PFSK-1 (cell line): Measurements from ENCODE around the gene TRA2B.

Experiments used
- FOXP2 ChIP-seq: optimal IDR thresholded peaks from 2 replicates; pipeline ENCODE3; 2011; ENCODE audit warnings: borderline replicate concordance, control low read depth, inconsistent platforms; ENCODE audit not compliant: insufficient read depth; ENCODE audit errors: extremely low read length, extremely low read depth
- POLR2AphosphoS5 ChIP-seq: IDR thresholded peaks from 2 replicates; pipeline ENCODE4 v1.6.1; 2012; ENCODE audit warnings: low read depth, mild to moderate bottlenecking, control low read depth, low read length, moderate library complexity
- REST ChIP-seq, 2 experiments: IDR thresholded peaks; 2 replicates each; pipeline versions ENCODE4 v1.6.1 to v1.8.0; 2011 to 2012; ENCODE audit warnings: low read depth in 2 of 2, low read length in 2 of 2, control low read depth in 1 of 2, inconsistent platforms in 1 of 2, mild to moderate bottlenecking in 1 of 2, moderate library complexity in 1 of 2; ENCODE audit not compliant: insufficient read depth in 1 of 2
- SIN3A ChIP-seq: IDR thresholded peaks from 2 replicates; pipeline ENCODE4 v1.6.1; 2012; ENCODE audit warnings: mild to moderate bottlenecking, low read length, moderate library complexity, borderline replicate concordance; ENCODE audit not compliant: insufficient read depth
- TAF1 ChIP-seq: IDR thresholded peaks from 2 replicates; pipeline ENCODE4 v1.6.1; 2012; ENCODE audit warnings: low read length, control low read depth, borderline replicate concordance; ENCODE audit not compliant: insufficient read depth

DNA sequence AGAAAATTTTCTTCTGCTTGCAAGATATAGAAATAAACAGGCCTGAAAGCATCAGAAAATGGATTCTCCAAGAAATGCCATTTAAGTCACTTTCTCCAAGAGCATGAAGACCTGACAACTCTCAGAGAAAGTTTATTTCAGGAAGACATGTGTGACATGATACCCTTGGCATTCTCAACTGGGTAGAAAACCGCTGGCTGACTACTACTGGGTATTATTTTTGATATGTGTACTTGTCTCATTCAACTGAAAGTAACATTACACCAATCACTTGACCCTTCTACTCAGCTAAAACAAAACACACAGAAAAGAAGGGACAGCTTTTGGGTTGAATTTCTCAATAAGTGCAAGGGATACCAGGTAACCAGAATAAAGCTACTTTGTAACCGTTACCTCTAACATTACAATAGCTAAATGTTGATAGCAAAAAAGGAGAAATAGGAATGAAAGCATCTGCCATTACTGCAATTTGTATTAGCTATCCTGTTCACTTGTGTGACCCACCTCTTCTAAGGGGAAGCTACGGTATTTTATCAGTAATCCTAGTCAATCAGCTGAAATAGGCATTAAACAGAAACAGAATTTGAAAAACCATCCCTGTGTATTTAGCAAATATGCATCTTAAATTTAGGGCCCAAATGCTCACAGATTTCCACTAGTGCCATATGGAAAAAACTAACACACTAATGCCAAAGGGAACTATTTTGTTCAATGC, 7.3 kb downstream of the TRA2B start:
- no peak for TF ChIP-seq POLR2AphosphoS5
- no peak for TF ChIP-seq SIN3A
- TF ChIP-seq REST (IDR thresholded peaks at IDR 0.05; ENCODE audit: insufficient read depth in 1 of 2, low read depth in 2 of 2, low read length in 2 of 2): no peak
- no peak for TF ChIP-seq TAF1
- no peak for TF ChIP-seq FOXP2
